HepG2 (cell line): Measurements from ENCODE around the gene ACAP3. TPM values are rescaled to one million over a fixed set of nuclear protein-coding genes. Genes with fewer than 3 reads are reported as not detected.

ENCODE experiments used
- DRAP1 ChIP-seq: IDR thresholded peaks from 2 replicates; pipeline ENCODE4 v1.6.1; 2016; ENCODE audit warnings: missing genetic modification reagents, missing compliant biosample characterization
- HOXA9 ChIP-seq: sonication (generic); formaldehyde crosslinking; IDR thresholded peaks from 2 replicates; pipeline ENCODE4 v1.8.1; 2022; ENCODE audit warnings: missing genetic modification reagents, mild to moderate bottlenecking, moderate library complexity, borderline replicate concordance
- MED13 ChIP-seq: sonication (generic); formaldehyde crosslinking; IDR thresholded peaks from 2 replicates; pipeline ENCODE4 v1.5.0; 2020; ENCODE audit warnings: missing genetic modification reagents
- MZF1 ChIP-seq: sonication (generic); formaldehyde crosslinking; IDR thresholded peaks from 2 replicates; pipeline ENCODE4 v1.8.1; 2023; ENCODE audit warnings: mild to moderate bottlenecking, missing genetic modification reagents, borderline replicate concordance
- NCOA1 ChIP-seq: sonication (generic); formaldehyde crosslinking; IDR thresholded peaks from 2 replicates; pipeline ENCODE4 v1.9.0; 2021; ENCODE audit warnings: missing genetic modification reagents
- POGZ ChIP-seq: sonication (generic); formaldehyde crosslinking; IDR thresholded peaks from 2 replicates; pipeline ENCODE4 v1.4.0; 2020; ENCODE audit warnings: mild to moderate bottlenecking, missing genetic modification reagents
- POLR2AphosphoS5 ChIP-seq: IDR thresholded peaks from 2 replicates; pipeline ENCODE4 v1.6.1; 2012; ENCODE audit warnings: low read depth, low read length
- SALL2 ChIP-seq: sonication (generic); formaldehyde crosslinking; IDR thresholded peaks from 2 replicates; pipeline ENCODE4 v1.8.1; 2023; ENCODE audit warnings: mild to moderate bottlenecking, missing genetic modification reagents, inconsistent platforms
- SPEN ChIP-seq: sonication (generic); formaldehyde crosslinking; IDR thresholded peaks from 2 replicates; pipeline ENCODE4 v1.5.1; 2020; ENCODE audit warnings: low read depth, mild to moderate bottlenecking, missing genetic modification reagents
- ZKSCAN5 ChIP-seq: sonication (generic); formaldehyde crosslinking; IDR thresholded peaks from 2 replicates; pipeline ENCODE4 v1.5.1; 2020; ENCODE audit warnings: mild to moderate bottlenecking, missing genetic modification reagents
- ZNF331 ChIP-seq: sonication (generic); formaldehyde crosslinking; IDR thresholded peaks from 2 replicates; pipeline ENCODE4 v1.4.0; 2020; ENCODE audit warnings: missing genetic modification reagents
- ZNF350 ChIP-seq: sonication (generic); formaldehyde crosslinking; IDR thresholded peaks from 2 replicates; pipeline ENCODE4 v1.4.0; 2020; ENCODE audit warnings: mild to moderate bottlenecking, low read depth, missing genetic modification reagents, borderline replicate concordance
- ZNF503 ChIP-seq: sonication (generic); formaldehyde crosslinking; IDR thresholded peaks from 2 replicates; pipeline ENCODE4 v1.4.0; 2020; ENCODE audit warnings: missing genetic modification reagents
- ZNF557 ChIP-seq: sonication (generic); formaldehyde crosslinking; IDR thresholded peaks from 2 replicates; pipeline ENCODE4 v1.4.0; 2020; ENCODE audit warnings: missing genetic modification reagents
- ZNF569 ChIP-seq: sonication (generic); formaldehyde crosslinking; IDR thresholded peaks from 2 replicates; pipeline ENCODE4 v1.5.0; 2020; ENCODE audit warnings: mild to moderate bottlenecking, missing genetic modification reagents, moderate library complexity, borderline replicate concordance
- ZNF850 ChIP-seq: sonication (generic); formaldehyde crosslinking; conservative IDR thresholded peaks from 2 replicates; pipeline ENCODE4 v1.9.0; 2021; ENCODE audit warnings: mild to moderate bottlenecking, missing genetic modification reagents
- polyA plus RNA-seq, 8 experiments: library from polyadenylated mRNA; depleted of rRNA in 3 of 8; stranded (reverse) in 7 of 8; unstranded in 1 of 8; fragments of >200 nt; fragmentation: Illumina TruSeq in 4 of 8; extraction: Trizol in 4 of 8; gene quantifications; 2 replicates each; pipeline versions ENCODE4 v1.2.1 to v1.2.3, GENCODE V29; 2011 to 2016; ENCODE audit warnings: low read depth in 4 of 8, missing spikeins in 1 of 8, mixed read lengths in 1 of 8; ENCODE audit not compliant: insufficient read depth in 1 of 8
- total RNA-seq, 5 experiments: library from RNA; depleted of rRNA; stranded (reverse); fragments of >200 nt; fragmentation: Illumina TruSeq; extraction: Trizol; gene quantifications; 2 replicates each; pipeline ENCODE4 v1.2.3, GENCODE V29; 2016; ENCODE audit warnings: low read depth in 1 of 5
- TF ChIP-seq, protein P1 (sequence below): sonication (generic); formaldehyde crosslinking; IDR thresholded peaks from 2 replicates; pipeline ENCODE4 v1.4.0; 2020; ENCODE audit warnings: missing genetic modification reagents
- TF ChIP-seq, protein P2 (sequence below): sonication (generic); formaldehyde crosslinking; IDR thresholded peaks from 2 replicates; pipeline ENCODE4 v1.4.0; 2020; ENCODE audit warnings: missing genetic modification reagents, low read depth, mild to moderate bottlenecking, borderline replicate concordance
- TF ChIP-seq, protein P3 (sequence below): IDR thresholded peaks from 2 replicates; pipeline ENCODE4 v1.6.1; 2016; ENCODE audit warnings: missing compliant biosample characterization, missing genetic modification reagents, borderline replicate concordance

Gene ACAP3
- total and polyA plus RNA-seq, 2 of the 13 experiments (the other 11 are each of a cell fraction or from before 2014, with no cell fraction given): 29.4 to 50.8 TPM

DNA sequence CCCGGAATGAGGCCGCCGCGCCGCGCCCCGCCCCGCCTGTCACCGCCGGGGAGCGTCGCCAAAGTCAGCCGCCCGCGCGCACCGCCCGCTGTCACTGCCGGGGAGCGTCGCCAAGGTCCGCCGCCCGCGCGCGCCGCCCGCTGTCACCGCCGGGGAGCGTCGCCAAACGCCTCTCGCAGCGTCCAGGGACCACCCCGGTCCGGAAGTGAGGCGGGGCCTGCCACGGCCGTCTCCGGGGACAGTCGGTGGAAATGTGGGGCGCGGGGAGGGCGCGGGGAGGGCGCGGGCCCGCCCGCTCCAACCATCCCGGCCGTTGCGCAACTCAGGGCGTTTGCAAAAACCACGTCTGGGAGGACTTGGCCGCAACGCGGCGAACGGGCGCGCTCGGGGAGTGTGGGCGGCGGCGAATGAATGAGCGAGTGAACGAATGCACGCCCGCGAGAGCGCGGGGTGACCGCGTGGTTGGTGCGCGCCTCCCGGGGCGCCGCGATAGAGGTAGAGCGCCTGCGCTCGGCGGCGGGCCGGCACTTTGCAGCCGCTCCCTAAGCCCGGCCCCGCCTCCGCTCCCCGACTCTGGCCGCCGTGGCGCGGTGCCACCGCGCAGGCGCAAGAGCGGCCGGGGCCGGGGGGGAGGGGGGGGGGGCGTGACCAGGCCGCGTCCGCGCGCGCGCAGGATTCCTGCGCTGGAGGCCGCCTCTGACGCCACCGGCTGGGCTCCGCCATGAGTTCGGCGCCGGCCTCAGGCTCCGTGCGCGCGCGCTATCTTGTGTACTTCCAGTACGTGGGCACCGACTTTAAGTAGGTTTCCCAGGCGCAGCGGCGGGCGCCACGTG, at the start of gene ACAP3, which contains the start of gene PUSL1 (continued):
- TF ChIP-seq, protein P1, sequence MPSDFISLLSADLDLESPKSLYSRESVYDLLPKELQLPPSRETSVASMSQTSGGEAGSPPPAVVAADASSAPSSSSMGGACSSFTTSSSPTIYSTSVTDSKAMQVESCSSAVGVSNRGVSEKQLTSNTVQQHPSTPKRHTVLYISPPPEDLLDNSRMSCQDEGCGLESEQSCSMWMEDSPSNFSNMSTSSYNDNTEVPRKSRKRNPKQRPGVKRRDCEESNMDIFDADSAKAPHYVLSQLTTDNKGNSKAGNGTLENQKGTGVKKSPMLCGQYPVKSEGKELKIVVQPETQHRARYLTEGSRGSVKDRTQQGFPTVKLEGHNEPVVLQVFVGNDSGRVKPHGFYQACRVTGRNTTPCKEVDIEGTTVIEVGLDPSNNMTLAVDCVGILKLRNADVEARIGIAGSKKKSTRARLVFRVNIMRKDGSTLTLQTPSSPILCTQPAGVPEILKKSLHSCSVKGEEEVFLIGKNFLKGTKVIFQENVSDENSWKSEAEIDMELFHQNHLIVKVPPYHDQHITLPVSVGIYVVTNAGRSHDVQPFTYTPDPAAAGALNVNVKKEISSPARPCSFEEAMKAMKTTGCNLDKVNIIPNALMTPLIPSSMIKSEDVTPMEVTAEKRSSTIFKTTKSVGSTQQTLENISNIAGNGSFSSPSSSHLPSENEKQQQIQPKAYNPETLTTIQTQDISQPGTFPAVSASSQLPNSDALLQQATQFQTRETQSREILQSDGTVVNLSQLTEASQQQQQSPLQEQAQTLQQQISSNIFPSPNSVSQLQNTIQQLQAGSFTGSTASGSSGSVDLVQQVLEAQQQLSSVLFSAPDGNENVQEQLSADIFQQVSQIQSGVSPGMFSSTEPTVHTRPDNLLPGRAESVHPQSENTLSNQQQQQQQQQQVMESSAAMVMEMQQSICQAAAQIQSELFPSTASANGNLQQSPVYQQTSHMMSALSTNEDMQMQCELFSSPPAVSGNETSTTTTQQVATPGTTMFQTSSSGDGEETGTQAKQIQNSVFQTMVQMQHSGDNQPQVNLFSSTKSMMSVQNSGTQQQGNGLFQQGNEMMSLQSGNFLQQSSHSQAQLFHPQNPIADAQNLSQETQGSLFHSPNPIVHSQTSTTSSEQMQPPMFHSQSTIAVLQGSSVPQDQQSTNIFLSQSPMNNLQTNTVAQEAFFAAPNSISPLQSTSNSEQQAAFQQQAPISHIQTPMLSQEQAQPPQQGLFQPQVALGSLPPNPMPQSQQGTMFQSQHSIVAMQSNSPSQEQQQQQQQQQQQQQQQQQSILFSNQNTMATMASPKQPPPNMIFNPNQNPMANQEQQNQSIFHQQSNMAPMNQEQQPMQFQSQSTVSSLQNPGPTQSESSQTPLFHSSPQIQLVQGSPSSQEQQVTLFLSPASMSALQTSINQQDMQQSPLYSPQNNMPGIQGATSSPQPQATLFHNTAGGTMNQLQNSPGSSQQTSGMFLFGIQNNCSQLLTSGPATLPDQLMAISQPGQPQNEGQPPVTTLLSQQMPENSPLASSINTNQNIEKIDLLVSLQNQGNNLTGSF (CRISPR knock-in tag): no peak; the same call in 1 of the 2 replicates
- TF ChIP-seq MZF1 (CRISPR knock-in tag) (no peak), ZNF503 (CRISPR knock-in tag) (0 out of 2 replicates have a peak, but pooled peaks have one; percentile 47), POGZ (CRISPR knock-in tag) (0 out of 2 replicates have a peak, but pooled peaks have one; percentile 22), ZNF557 (CRISPR knock-in tag) (no peak), ZNF569 (CRISPR knock-in tag) (no peak), NCOA1 (no peak), ZNF350 (CRISPR knock-in tag) (no peak), ZNF331 (CRISPR knock-in tag) (0 out of 2 replicates have a peak, but pooled peaks have one; percentile 49), ZNF850 (CRISPR knock-in tag) (0 out of 2 replicates have a peak, but pooled peaks have one; percentile 15), SALL2 (CRISPR knock-in tag) (peak; percentile 36; the same call in 1 of the 2 replicates), HOXA9 (CRISPR knock-in tag) (no peak), DRAP1 (CRISPR knock-in tag) (peak; percentile 21; the same call in 1 of the 2 replicates), ZKSCAN5 (CRISPR knock-in tag) (no peak), MED13 (CRISPR knock-in tag) (no peak), POLR2AphosphoS5 (peak; percentile 46; the same call in 1 of the 2 replicates), SPEN (CRISPR knock-in tag) (0 out of 2 replicates have a peak, but pooled peaks have one; percentile 18)
- TF ChIP-seq, protein P2, sequence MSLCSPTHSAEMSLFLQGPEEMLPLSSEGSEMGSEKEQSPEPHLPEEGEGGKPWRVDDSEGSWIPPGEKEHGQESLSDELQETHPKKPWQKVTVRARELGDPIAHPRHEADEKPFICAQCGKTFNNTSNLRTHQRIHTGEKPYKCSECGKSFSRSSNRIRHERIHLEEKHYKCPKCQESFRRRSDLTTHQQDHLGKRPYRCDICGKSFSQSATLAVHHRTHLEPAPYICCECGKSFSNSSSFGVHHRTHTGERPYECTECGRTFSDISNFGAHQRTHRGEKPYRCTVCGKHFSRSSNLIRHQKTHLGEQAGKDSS (CRISPR knock-in tag): peak; percentile 50; the same call in 1 of the 2 replicates
- TF ChIP-seq, protein P3, sequence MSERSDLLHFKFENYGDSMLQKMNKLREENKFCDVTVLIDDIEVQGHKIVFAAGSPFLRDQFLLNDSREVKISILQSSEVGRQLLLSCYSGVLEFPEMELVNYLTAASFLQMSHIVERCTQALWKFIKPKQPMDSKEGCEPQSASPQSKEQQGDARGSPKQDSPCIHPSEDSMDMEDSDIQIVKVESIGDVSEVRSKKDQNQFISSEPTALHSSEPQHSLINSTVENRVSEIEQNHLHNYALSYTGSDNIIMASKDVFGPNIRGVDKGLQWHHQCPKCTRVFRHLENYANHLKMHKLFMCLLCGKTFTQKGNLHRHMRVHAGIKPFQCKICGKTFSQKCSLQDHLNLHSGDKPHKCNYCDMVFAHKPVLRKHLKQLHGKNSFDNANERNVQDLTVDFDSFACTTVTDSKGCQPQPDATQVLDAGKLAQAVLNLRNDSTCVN (CRISPR knock-in tag): no peak; the same call in 1 of the 2 replicates
